ENCODE data around the gene CDK18. TPM values are rescaled to one million over a fixed set of nuclear protein-coding genes. Genes with fewer than 3 reads are reported as not detected.

Gene CDK18
- total RNA-seq, 1 experiment from 2014 or later: 38.5 TPM

- peak; percentile 17 for DNase-seq
Measured at GRCh38 chr1:205580140-205580922, 75.9 kb downstream of the CDK18 start.

More at GRCh38 chr1:205580140-205580922, 75.9 kb downstream of the CDK18 start:
- no peak overlapping the region for H3K4me2 ChIP-seq (ENCODE audit: insufficient read depth, insufficient read length, low read length)
- no peak overlapping the region for H3K18ac ChIP-seq (ENCODE audit: insufficient read length, low read depth, low read length)
- no peak overlapping the region for H3K56ac ChIP-seq (ENCODE audit: insufficient read length, low read depth, low read length)
- H3K27me3 ChIP-seq (ENCODE audit: insufficient read depth, low read length): no peaks in the 10 kb centered on the region; the same call in 1 of the 2 replicates
- peaks cover 17 to 25% of the 10 kb centered on the region in 2 experiments for H3K4me1 Mint-ChIP-seq
- H3K4me1 ChIP-seq (ENCODE audit: insufficient read depth, low read length): no peaks in the 10 kb centered on the region; the same call in 1 of the 2 replicates
- no peak overlapping the region for H3K9ac ChIP-seq (ENCODE audit: extremely low read depth, insufficient read length, low read length)
- no peak overlapping the region for H3T11ph ChIP-seq (ENCODE audit: low read length)
- no peak overlapping the region for H3K4ac ChIP-seq (ENCODE audit: low read depth, low read length)
- H3K79me2 ChIP-seq (ENCODE audit: insufficient read depth, low read length): no peaks in the 10 kb centered on the region
- no peak overlapping the region for H2BK5ac ChIP-seq (ENCODE audit: insufficient read length, low read length)
- H2AK5ac ChIP-seq (ENCODE audit: insufficient read length, low read length): no peak overlapping the region
- H3K9me3 ChIP-seq (ENCODE audit: control insufficient read depth, low read depth, low read length): no peaks in the 10 kb centered on the region
- no peaks in the 10 kb centered on the region for H4K20me1 ChIP-seq (ENCODE audit: control insufficient read depth, insufficient read depth, insufficient read length)
- H2AFZ ChIP-seq (ENCODE audit: low read length): no peak overlapping the region
- no peaks in the 10 kb centered on the region for H3K23me2 ChIP-seq (ENCODE audit: insufficient read length, low read depth, low read length, poor library complexity, severe bottlenecking)
- no peak overlapping the region for H2BK15ac ChIP-seq (ENCODE audit: low read depth, low read length)
- H2BK20ac ChIP-seq (ENCODE audit: low read depth, low read length, poor library complexity, severe bottlenecking): no peak overlapping the region
- no peak overlapping the region for H4K5ac ChIP-seq (ENCODE audit: insufficient read length, low read depth, low read length)
- no peak overlapping the region for H3K23ac ChIP-seq (ENCODE audit: insufficient read length, low read depth, low read length)
- no peaks in the 10 kb centered on the region for H3K79me1 ChIP-seq (ENCODE audit: insufficient read depth, low read depth, low read length, poor library complexity, severe bottlenecking)
- H3K4me3 Mint-ChIP-seq: no peak overlapping the region
- H3K27ac Mint-ChIP-seq: no peak overlapping the region
- no peak overlapping the region for H3K14ac ChIP-seq (ENCODE audit: insufficient read depth, low read length)
- no peaks in the 10 kb centered on the region for H3K9me3 Mint-ChIP-seq
- H3K27me3 Mint-ChIP-seq (ENCODE audit: low read depth): peaks cover 57% of the 10 kb centered on the region
- H3K27ac ChIP-seq (ENCODE audit: insufficient read length, low read depth, low read length): no peak overlapping the region
- no peak overlapping the region for H2BK120ac ChIP-seq (ENCODE audit: low read depth, low read length, poor library complexity, severe bottlenecking)
- H4K8ac ChIP-seq (replicated peaks; ENCODE audit: insufficient read length, low read depth, low read length): no peak overlapping the region
- H3K36me3 Mint-ChIP-seq (ENCODE audit: insufficient read depth in 1 of 3, low read depth in 3 of 3): no peaks in the 10 kb centered on the region
- no peak overlapping the region for H4K91ac ChIP-seq (ENCODE audit: insufficient read length, low read depth, low read length)
- TF ChIP-seq, protein P1, sequence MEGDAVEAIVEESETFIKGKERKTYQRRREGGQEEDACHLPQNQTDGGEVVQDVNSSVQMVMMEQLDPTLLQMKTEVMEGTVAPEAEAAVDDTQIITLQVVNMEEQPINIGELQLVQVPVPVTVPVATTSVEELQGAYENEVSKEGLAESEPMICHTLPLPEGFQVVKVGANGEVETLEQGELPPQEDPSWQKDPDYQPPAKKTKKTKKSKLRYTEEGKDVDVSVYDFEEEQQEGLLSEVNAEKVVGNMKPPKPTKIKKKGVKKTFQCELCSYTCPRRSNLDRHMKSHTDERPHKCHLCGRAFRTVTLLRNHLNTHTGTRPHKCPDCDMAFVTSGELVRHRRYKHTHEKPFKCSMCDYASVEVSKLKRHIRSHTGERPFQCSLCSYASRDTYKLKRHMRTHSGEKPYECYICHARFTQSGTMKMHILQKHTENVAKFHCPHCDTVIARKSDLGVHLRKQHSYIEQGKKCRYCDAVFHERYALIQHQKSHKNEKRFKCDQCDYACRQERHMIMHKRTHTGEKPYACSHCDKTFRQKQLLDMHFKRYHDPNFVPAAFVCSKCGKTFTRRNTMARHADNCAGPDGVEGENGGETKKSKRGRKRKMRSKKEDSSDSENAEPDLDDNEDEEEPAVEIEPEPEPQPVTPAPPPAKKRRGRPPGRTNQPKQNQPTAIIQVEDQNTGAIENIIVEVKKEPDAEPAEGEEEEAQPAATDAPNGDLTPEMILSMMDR (conservative IDR thresholded peaks at IDR 0.05): no peak
- no peak overlapping the region for H2BK12ac ChIP-seq (ENCODE audit: insufficient read length, low read depth, low read length)
- no CpG with 5 or more reads among the region's 15 CpGs for WGBS (ENCODE audit: extremely low coverage, insufficient read length, low lambda C conversion rate)
